HG03064 (cell line): ENCODE results near the gene MFSD6L.

ENCODE experiments used
- ATAC-seq: cut with Tn5 transposase; IDR thresholded peaks from one replicate; pipeline ENCODE4 v1.9.1; 2021; ENCODE audit warnings: low read depth; ENCODE audit not compliant: unreplicated experiment

Gene MFSD6L

DNA sequence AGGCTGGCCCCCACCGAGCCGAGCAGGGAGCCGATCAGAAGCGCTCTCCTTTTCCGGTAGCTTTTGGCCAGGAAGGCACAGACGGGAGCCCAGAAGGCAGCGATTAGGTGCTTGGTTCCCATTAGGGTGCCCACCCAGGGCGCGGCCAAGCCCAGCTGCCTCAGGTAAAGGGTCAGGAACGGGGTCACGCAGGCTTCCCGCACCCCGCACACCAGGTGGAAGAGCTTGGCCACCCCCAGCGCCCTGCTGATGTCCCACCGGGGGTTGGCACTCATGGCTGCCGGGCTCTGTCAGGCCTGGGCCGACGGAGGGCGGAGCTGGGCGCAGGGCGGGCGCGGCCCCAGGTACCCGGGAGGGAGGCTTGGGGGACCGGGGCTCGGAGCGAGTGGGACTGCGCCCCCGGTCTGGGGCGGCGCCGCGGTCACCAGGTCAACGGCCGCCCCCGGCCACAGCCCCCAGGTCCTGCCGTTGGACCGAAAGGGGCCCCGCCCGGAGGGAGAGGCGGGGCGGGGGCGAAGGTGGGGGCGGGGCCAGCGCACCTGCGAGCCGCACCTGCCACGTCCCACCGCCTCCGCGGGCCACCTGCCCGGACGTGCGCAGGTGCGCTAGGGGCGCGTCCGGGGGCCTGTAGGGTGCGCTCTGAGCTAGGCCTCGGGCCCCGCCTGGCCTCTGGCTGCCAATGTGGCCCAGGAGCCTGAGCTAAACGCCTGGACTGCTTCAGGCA lies at the start of gene MFSD6L:
MFSD6L (minus strand) TSS at position 520 of the 724 bp plus-strand sequence; CDS start at position 275, 245 bp downstream.
- ATAC-seq: no peak

DNA sequence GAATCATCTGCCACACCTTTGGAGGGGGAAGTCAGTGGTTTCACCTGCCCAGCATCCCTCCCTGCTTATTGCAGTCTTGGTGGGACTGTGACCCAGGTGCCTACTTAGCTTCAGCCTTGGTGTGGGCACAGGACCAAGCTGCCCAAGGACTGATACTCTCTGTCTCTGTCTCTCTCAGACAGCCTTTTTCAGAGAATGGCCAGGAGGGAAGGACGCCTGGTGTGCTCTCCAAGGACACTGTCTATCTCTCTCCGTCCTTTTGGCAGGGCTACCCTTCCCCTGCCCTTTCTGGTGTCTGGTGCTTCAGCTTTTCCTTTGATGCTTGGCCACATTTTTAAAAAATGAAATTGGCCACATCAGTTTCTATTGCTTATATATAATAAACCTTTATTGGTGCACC lies 48.7 kb upstream of the MFSD6L start:
- no peak for ATAC-seq

GRCh38 chr17:8846768-8847211 lies 47.6 kb upstream of the MFSD6L start:
- ATAC-seq: no peak

DNA sequence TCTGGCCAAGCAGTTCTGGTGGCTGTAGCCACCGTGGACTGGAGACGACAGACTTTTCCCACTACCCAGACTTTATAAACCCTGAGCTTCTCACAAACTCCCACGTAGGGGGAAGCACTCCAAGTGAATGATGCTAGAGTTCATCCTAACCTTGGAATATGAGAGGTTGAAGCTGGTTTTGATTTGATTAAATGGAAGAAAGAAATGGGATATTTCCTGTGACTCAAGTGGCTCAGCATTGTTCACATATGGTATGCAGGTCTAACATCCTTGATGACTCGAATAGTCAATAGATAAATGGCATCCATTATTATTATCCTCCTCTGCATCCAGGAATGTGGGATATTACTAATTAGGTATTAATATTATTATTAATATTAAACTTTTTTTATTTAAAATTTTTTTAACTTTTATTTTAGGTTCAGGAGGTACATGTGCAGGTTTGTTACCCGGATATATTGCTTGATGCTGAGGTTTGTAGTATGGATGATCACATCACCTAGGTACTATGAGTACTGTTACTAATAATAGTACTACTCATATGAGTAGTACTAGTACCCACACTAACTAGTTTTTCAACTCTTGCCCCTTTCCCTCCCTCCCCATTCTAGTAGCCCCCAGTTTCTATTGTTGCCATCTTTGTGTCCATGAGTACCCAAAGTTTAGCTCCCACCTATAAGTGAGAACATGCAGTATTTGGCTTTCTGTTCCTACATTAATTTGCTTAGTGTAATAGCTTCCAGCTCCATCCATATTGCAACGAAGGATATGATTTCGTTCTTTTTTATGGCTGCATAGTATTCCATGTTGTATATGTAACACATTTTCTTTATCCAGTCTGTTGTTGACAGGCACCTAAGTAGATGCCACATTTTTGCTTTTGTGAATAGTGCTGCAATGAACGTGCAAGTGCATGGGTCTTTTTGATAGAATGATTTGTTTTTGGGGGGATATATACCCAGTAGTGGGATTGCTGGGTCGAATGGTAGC lies 45.4 kb upstream of the MFSD6L start:
- no peak for ATAC-seq

DNA sequence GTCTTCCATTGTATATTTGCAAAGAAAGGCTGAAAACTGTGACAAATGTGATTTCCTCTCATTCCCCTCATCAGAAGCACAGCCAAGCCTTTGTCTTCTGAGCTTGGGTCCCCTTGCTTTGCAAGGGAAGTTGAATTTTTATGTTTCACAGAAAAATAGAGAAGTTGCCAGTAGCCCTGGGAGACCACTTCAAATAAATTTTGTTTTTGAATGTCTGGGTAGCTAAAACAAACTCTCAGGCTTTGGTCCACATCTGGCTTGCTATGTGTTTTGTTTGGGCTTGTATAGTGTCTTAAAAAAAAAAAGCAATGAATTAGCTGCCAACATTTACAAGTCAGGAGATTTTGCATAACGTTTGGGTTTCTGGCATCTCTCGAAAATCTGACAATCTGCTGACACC lies 44.2 kb upstream of the MFSD6L start:
- ATAC-seq: no peak

DNA sequence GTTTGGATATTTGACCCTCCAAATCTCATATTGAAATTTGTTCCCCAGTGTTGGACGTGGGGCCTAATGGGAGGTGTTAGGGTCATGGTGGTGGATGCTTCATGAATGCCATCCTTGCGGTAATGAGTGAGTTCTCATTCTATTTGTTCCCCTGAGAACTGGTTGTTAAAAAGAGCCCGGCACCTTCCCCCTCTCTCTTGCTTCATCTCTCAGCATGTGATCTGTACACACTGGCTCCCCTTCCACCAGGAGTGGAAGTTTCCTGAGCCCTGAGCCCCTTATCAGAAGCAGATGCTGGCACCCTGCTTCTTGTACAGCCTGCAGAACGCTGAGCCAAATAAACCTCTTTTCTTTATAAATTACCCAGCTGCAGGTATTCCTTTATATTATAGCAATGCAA lies 42.7 kb upstream of the MFSD6L start:
- no peak for ATAC-seq

- no peak for ATAC-seq
These were observed 40.3 kb upstream of the MFSD6L start for GRCh38 chr17:8839410-8839935.

DNA sequence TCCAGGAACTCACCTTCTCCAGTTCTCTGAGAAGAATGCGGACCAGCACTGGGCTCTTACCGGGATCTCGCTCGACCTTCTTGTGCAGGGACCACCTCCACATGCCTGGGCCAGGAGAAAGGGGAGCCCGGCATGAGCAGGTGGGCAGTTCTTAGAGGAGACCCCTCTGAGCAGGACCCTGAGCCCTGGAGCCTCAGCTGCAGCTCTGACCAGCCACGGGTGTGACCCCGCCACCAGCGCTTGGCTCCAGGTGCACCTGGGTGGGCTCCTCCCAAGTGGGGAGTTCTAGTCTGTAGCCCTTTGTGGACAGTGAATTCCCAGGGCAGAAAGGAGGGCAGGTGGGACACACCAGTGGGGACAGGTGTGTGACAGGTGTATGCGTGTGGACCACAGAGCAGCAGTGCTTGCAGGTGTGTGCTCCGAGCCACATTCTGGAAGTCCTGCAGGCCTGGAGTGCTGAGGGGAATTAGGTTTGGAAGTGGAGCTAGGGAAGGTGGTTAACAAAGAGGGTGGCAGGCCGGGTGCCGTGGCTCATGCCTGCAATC lies 39.5 kb upstream of the MFSD6L start:
- no peak for ATAC-seq

GRCh38 chr17:8837563-8838075 lies 38.5 kb upstream of the MFSD6L start:
- no peak for ATAC-seq

- ATAC-seq: no peak
These were observed 37.8 kb upstream of the MFSD6L start for GRCh38 chr17:8836821-8837562.

DNA sequence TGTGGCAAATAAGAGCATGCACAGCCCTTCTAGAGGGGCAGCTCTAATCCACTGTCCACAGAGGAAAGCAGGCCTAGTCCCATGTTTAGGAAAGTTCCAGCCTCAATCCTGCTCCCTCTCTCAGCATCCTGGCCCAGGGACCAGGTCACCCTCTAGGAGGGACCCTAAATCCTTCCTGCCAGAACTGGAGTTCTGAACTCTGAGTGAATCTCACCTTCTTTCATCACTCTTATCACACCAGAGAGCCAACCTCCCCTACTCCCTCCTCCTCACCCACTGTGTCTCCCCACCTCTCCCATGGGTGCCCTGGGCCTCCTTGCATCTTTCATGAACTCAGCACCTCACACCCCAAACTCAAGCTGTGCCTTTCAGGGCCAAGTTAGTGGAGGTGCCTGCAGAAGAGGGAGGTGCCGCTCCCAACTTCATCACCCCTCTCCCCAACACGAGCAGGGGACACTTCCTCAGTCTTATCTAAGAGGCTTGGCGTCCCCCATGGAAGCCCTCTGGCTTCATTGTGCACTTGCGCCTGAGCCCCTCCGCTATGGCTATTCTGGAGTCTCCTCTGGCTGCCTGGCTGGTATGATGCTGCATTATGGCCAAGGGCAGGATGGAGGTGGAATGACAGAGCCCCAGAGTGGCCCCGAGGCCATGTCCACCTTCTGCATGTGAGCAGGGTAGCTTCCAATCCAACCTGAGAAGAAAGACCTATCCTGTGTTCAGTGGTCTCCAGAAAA lies 36.6 kb upstream of the MFSD6L start:
- ATAC-seq: no peak

GRCh38 chr17:8835106-8835505 lies 35.9 kb upstream of the MFSD6L start:
- ATAC-seq: no peak

GRCh38 chr17:8832711-8833352 lies 33.7 kb upstream of the MFSD6L start:
- no peak for ATAC-seq

GRCh38 chr17:8831234-8831849 lies 32.2 kb upstream of the MFSD6L start:
- ATAC-seq: no peak

DNA sequence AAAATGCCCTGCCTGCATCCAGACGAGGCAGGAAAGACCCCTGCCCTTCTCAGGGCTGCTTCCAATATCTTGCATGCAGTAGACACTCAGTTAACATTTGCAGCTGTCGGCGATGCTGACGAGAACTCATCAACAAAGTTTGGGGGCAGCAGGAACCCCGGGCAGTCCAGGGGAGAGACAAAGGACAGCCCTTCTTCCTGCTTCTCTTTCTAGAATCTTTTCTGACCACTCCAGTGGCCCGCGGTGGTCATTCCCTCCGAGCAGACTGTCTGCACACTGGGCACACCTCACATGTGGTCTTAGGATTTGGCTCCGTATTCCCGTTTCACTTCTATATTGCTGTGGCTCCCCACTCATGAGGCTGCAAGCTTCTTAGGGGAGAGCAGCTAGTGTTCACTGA lies 31.0 kb upstream of the MFSD6L start:
- no peak for ATAC-seq

DNA sequence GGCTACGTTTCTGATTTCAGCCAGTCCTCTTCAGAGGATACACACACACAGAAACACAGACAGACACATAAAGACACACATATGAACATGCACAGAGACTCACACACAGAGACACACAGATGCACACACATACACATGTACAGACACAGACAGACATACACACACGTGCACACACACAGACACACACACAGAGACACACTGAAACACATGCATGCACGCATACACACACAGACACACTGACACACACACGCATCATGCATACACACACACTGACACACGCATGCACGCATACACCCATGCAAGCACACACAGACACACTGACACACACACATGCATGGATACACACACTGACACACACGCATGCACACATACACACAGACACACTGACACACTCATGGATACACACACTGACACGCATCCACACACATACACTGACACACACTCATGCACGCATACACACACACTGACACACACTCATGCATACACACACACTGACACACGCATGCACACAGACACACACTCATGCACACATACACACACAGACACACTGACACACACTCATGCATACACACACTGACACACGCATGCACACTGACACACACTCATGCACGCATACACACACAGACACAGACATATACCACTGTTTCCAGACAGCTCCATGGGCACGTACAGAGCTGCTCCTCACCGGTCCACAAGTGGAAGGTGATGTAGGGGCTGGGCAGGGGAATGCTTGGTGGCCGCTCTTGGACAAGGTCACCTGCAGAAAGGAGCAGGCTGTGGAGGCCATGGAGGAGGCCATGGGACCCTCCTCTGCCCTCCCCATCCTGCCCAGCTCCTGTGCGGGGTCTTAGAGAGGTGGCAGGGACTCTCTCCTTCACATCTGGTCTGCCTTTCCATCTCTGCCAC lies 30.1 kb upstream of the MFSD6L start:
- ATAC-seq: no peak

DNA sequence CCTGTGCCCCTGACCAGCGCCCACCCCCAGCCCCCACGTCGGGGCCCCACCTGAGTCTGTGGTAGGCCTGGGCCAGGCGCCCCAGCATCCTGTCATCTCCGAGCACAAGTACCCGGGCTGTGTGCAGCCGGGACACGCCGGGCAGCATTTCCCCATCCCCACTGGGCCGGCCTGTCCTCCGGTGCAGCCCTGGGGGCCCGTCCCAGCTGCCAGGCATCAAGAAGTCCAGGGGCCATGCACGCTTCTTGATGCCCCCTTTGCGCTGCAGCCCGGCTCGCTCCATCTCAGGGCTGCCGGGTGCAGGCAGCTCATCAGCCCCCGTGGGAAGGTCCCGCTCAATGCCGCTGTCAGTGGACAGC lies 29.3 kb upstream of the MFSD6L start:
- ATAC-seq: no peak
